SH-SY5Y (cell line): ENCODE data around the gene TMEM33.

Experiments
- GATA2 ChIP-seq: IDR thresholded peaks from 2 replicates; pipeline ENCODE4 v1.6.1; 2011; ENCODE audit warnings: mild to moderate bottlenecking, low read depth, low read length
- GATA3 ChIP-seq: IDR thresholded peaks from 2 replicates; pipeline ENCODE4 v1.6.1; 2011; ENCODE audit warnings: low read depth, mild to moderate bottlenecking, low read length, moderate library complexity

DNA sequence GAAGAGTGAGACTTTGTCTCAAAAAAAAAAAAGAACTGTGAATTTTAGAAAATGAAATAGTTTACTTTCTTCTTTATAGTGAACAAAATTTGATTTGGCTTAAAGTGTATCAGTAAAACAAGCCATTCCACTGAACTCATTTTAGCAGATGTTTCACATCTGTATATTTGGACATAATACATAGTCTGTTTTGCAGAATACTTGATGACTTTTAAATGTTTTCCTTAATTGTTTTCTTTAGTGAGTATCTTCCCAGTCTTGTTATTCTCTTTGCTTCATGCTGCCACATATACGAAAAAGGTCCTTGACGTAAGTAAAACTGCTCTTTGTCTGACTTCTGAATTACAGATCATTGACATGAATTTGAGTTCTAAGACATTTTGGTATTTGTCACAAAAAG is 8.3 kb downstream of the TMEM33 start:
- no peak for TF ChIP-seq GATA3
- TF ChIP-seq GATA2: no peak
